Effector memory CD8-positive, alpha-beta T cell (primary cell): ENCODE data around the gene PRKCB.

Experiments
- ATAC-seq: fragments of 150-1000 bp; cut with Tn5 transposase; replicated peaks from 2 replicates; pipeline ENCODE4 v1.10.0; 2021; ENCODE audit warnings: mild to moderate bottlenecking, moderate library complexity
- DNase-seq, 3 experiments: peaks; one replicate each; pipeline ENCODE4 v3.0.0; 2021
- H3K27ac Mint-ChIP-seq, 2 donors: one replicate each; pipeline ENCODE4 v1.8.0; 2022; ENCODE audit warnings: mild to moderate bottlenecking in 2 of 2, mixed read lengths in 2 of 2, moderate library complexity in 2 of 2
- H3K27me3 Mint-ChIP-seq, 2 donors: one replicate each; pipeline ENCODE4 v1.8.0; 2022; ENCODE audit warnings: mixed read lengths in 2 of 2
- H3K36me3 Mint-ChIP-seq: one replicate; pipeline ENCODE4 v1.8.0; 2022; ENCODE audit warnings: mild to moderate bottlenecking, moderate library complexity, mixed read lengths; ENCODE audit not compliant: insufficient read depth
- H3K4me1 Mint-ChIP-seq, 2 donors: one replicate each; pipeline ENCODE4 v1.8.0; 2022; ENCODE audit warnings: low read depth in 2 of 2, mixed read lengths in 2 of 2
- H3K4me3 Mint-ChIP-seq, 2 donors: one replicate each; pipeline ENCODE4 v1.8.0; 2022; ENCODE audit warnings: mild to moderate bottlenecking in 2 of 2, mixed read lengths in 2 of 2, moderate library complexity in 2 of 2
- H3K9me3 Mint-ChIP-seq, 2 donors: one replicate each; pipeline ENCODE4 v1.8.0; 2022; ENCODE audit warnings: mixed read lengths in 2 of 2

The PRKCB gene

DNA sequence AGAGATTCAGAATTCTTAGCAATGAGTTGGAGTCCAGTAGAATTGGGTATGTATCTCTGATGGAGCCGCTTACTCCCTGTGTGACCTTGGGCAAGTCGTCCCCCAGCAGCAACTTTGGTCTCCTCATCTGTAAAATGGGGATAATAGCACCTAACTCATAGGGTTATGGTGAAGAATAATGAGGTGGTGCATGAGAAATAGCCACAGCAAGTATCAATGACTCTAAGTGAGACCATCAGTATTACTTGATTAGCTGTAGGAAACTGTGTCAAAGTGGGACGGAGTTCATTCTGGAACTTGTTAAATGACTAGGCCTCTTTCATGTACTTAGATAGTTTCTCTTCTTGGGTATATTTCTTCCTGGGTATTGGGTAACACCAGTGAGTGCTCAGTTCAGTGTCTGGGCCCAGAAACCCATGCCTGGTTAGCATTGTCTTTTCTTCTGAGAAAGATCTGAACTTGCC lies 6.4 kb downstream of the PRKCB start:
- Mint-ChIP-seq H3K4me3 (peak overlapping the region in 1 of 2 donors; percentile 37), H3K4me1 (peaks cover 44 to 63% of the 10 kb centered on the region in 2 donors), H3K27ac (peak overlapping the region; percentile 55 to 86), H3K9me3 (no peaks in the 10 kb centered on the region), H3K27me3 (no peaks in the 10 kb centered on the region), H3K36me3 (peaks cover 22% of the 10 kb centered on the region)
- no peak for DNase-seq
- peak; percentile 27 for ATAC-seq

DNA sequence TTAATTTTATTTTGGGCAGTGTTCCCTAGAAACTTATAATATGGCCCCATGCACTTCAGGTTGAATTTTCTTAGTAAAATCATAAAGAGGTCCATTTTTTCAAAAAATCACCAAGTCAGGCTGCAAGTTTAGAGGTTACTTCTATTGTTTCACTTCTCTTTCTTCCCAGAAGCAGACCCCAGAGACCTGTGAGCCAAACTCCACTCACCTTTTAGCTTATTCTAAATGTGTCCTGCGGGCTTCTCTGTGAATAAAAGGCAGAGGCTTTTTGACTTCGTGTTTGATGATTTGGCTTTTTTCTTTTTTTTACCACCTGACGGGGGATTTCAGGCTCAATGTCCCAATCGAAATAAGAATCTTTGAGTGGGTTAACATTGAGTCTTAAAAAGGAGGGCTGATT lies 7.4 kb downstream of the PRKCB start:
- H3K4me1 Mint-ChIP-seq = peaks cover 45 to 64% of the 10 kb centered on the region in 2 donors
- no peaks in the 10 kb centered on the region for H3K27me3 Mint-ChIP-seq
- H3K9me3 Mint-ChIP-seq = no peaks in the 10 kb centered on the region
- peak overlapping the region in 1 of 2 donors; percentile 37 for H3K4me3 Mint-ChIP-seq
- H3K36me3 Mint-ChIP-seq = peaks cover 20% of the 10 kb centered on the region
- DNase-seq (no peak), ATAC-seq (no peak)
- H3K27ac Mint-ChIP-seq = peak overlapping the region; percentile 55 to 86

DNA sequence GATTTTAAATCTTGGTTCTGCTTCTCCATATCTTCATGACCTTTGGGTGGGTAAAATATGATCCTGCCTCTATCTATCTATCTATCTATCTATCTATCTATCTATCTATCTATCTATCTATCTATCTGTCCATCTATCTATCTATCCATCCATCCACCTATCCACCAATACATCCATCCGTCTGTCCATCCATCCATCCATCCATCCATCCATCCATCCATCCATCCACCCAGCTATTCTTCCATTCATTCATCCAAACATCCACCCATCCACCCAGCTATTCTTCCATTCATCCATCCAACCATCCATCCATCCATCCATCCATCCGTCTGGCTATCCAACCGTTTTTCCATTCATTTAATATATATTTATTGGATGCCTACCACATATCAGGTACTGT lies 11.5 kb downstream of the PRKCB start:
- peak overlapping the region; percentile 75 to 80 for H3K27ac Mint-ChIP-seq
- peaks cover 20% of the 10 kb centered on the region for H3K36me3 Mint-ChIP-seq
- ATAC-seq = no peak

DNA sequence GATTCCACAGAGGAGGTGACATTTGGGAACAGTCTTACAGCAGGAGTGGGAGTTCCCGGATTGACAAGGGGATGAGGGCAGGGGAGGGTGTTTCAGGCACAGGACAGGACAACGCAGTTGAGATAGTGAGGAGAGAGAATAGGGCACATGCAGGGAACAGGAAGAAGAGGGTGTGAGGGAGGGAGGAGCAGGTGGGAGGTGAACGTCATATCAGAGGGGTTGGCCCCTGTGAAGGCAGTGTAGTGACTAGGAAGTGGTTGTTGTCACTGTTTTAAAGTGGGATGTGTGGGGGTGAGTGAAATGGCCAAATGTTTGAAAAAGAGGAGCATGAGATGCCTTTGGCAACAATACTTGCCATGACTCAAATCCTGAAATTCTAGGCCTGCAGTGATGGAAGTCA lies 12.2 kb downstream of the PRKCB start:
- no peaks in the 10 kb centered on the region for H3K27me3 Mint-ChIP-seq
- H3K4me1 Mint-ChIP-seq = peaks cover 52 to 67% of the 10 kb centered on the region in 2 donors
- ATAC-seq = peak; percentile 100
- peaks cover 18% of the 10 kb centered on the region for H3K36me3 Mint-ChIP-seq
- H3K9me3 Mint-ChIP-seq = no peaks in the 10 kb centered on the region
- peak overlapping the region; percentile 66 to 69 for H3K4me3 Mint-ChIP-seq
- DNase-seq = peak; percentile 43 to 56 (median 44)
- H3K27ac Mint-ChIP-seq = peak overlapping the region; percentile 75 to 80

More for the DNA sequence above, 11.5 kb downstream of the PRKCB start:
- no peak for DNase-seq
- peaks cover 48 to 67% of the 10 kb centered on the region in 2 donors for H3K4me1 Mint-ChIP-seq
- no peaks in the 10 kb centered on the region for H3K9me3 Mint-ChIP-seq
- no peak overlapping the region for H3K4me3 Mint-ChIP-seq
- H3K27me3 Mint-ChIP-seq = no peaks in the 10 kb centered on the region

DNA sequence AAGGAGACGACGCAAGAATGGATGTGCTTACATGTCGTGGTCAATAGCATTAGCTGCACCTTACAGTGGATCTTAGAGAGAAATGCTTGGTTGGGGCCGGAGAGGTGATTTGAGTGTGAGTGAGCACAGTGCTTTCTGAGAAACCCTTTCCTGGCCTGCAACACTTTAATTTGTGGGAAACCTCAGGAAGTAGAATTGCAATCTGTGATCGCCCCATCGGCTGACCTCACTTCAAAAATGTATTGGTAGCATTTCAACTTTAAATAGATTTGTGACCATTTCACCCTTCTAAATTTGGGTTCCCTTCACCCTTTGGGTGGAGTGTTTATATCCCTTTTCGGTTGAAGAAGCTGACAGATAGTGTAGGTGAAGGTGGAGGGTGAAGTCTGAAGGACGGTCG lies 13.2 kb downstream of the PRKCB start:
- H3K4me1 Mint-ChIP-seq = peaks cover 55 to 72% of the 10 kb centered on the region in 2 donors
- no peaks in the 10 kb centered on the region for H3K9me3 Mint-ChIP-seq
- no peaks in the 10 kb centered on the region for H3K27me3 Mint-ChIP-seq
- peaks cover 12% of the 10 kb centered on the region for H3K36me3 Mint-ChIP-seq
- H3K27ac Mint-ChIP-seq = peak overlapping the region; percentile 75 to 80
- DNase-seq (no peak), ATAC-seq (no peak)
- H3K4me3 Mint-ChIP-seq = peak overlapping the region; percentile 66 to 69

DNA sequence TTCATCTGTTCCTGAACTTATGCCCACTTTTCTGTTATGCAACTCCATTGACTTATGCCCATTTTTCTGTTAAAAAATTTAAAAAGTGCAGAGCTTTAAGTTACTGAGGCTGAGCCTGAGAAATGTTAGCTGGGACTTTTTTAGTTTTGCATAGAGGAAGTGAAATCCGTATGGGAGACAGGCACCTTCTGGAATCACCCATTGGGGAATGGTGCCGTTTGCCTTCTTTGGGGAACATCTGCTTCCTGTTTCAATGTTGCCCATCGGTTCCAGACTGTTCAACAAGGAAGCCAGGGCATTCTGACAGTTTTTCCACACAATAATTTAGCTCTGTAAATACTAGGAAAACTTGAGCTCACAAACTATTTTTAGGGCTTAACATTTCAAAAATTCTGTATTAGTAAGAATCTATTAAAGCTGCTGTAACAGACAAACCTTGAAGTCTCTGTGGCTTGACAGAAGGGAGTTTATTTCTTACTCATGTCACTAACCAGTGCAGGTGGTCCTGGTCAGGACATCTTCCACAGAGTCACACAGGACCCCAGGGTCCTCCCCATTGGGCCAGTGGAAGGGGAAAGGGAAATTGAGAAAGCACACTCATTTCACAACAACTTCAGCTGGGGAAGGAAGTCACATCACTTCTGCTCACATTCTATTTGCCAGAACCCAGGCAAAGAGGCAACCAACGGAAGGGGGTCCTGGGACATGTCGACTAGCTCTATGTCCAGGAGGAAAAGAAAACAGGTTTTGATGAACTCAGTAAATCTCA lies 17.2 kb downstream of the PRKCB start:
- Mint-ChIP-seq H3K4me1 (peaks cover 64 to 90% of the 10 kb centered on the region in 2 donors), H3K9me3 (no peaks in the 10 kb centered on the region), H3K27me3 (no peaks in the 10 kb centered on the region), H3K4me3 (peak overlapping the region; percentile 31 to 64), H3K36me3 (no peaks in the 10 kb centered on the region), H3K27ac (peak overlapping the region in 1 of 2 donors; percentile 70)
- ATAC-seq (no peak), DNase-seq (no peak)

DNA sequence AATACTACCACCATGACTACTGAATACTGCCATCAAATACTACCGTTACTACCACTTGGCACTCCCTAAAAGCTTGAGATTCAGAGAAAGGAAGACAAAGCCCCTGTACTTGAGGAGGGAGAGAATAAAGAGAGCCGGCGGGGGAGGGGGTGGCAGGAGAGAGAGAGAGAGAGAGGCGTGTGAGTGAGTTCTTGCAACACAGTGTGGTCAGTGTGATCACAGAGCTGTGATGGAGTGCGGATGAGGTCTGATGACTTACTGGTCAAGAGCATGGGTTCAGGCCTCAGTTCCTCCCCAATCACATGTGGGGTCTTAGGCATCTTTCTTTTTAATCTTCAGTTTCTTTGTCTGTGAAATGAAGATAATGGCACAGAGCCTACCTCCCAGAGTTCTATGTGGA lies 19.2 kb downstream of the PRKCB start:
- no peak for DNase-seq
- peak overlapping the region in 1 of 2 donors; percentile 44 for H3K4me3 Mint-ChIP-seq
- no peaks in the 10 kb centered on the region for H3K9me3 Mint-ChIP-seq
- H3K36me3 Mint-ChIP-seq = no peaks in the 10 kb centered on the region
- no peaks in the 10 kb centered on the region for H3K27me3 Mint-ChIP-seq
- peak overlapping the region in 1 of 2 donors; percentile 29 for H3K27ac Mint-ChIP-seq
- H3K4me1 Mint-ChIP-seq = peaks cover 64 to 92% of the 10 kb centered on the region in 2 donors
- no peak for ATAC-seq

DNA sequence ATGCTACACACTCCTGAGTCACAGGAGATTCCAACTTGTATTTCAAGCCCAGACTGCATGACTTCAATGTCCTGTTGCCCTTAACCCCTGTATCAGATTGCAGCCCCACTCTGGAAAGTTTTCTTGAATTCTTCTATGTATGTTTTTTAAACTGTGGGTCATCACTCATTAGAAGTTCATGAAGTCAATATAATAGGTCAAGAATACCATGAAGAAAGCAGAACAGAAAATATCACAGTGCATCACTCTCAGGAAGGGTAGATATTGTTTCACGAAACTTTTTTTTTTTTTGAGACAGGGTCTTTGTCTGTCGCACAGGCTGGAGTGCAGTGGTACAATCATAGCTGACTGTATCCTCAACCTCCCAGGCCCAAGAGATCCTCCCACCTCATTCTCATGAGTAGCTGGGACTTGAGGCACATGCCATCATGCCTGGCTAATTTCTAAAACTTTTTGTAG lies 20.5 kb downstream of the PRKCB start:
- ATAC-seq (no peak), DNase-seq (no peak)
- Mint-ChIP-seq H3K27me3 (no peaks in the 10 kb centered on the region), H3K27ac (peak overlapping the region in 1 of 2 donors; percentile 29), H3K4me1 (peaks cover 59 to 86% of the 10 kb centered on the region in 2 donors), H3K4me3 (no peak overlapping the region), H3K9me3 (no peaks in the 10 kb centered on the region), H3K36me3 (no peaks in the 10 kb centered on the region)

DNA sequence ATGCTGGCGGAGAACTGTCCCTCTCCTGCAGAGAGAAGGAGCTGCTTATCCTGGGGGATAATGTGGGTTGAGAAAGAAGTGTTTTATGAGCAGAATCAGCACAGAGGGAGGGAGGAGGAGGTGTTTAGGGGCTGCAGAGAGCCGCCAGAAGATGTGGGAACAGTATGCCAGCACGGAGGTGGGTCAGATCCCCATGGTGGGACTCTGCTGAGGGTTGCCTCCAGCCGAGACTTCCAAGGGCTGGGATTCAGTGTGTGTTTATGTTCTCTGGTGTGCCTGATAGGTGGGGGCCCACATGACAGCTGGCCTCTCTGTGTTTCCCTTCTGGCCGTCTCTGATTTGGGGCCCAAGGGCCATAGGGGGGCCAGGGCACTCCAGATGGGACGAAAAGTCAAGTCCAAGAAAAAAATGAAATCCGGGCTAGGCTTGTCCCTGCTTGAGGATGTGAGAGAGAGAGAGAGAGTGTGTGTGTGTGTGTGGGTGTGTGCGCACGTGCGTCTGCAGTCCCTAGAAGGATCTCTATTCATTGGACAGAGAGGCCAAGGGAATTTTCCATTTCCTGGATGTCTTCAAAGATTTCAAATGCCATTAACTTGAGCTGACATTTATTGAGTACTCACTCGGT lies 21.6 kb downstream of the PRKCB start:
- Mint-ChIP-seq H3K27ac (peak overlapping the region in 1 of 2 donors; percentile 29), H3K9me3 (no peaks in the 10 kb centered on the region), H3K27me3 (no peaks in the 10 kb centered on the region), H3K4me3 (no peak overlapping the region), H3K36me3 (no peaks in the 10 kb centered on the region), H3K4me1 (peaks cover 59 to 80% of the 10 kb centered on the region in 2 donors)
- DNase-seq (no peak), ATAC-seq (no peak)

DNA sequence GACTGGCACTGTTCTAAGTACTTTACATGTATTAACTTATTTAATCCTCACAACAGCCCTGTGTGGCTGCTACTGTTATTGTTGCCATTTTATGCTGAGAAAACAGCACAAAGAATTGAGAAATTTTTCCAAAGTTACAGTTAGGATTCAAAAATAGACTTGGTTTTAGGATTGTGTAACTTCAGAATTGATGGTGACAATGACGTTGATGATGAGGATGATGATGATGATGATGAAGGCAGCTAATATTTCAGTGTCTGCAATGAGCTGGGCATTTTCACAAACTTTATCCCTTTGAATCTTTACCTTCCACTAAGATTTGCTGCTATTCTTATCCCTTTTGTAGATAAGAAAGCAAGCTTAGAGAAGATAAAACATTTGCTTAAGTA lies 22.1 kb downstream of the PRKCB start:
- peak overlapping the region in 1 of 2 donors; percentile 12 for H3K4me3 Mint-ChIP-seq
- DNase-seq (no peak), ATAC-seq (no peak)
- no peaks in the 10 kb centered on the region for H3K36me3 Mint-ChIP-seq
- H3K9me3 Mint-ChIP-seq = no peaks in the 10 kb centered on the region
- no peaks in the 10 kb centered on the region for H3K27me3 Mint-ChIP-seq
- H3K27ac Mint-ChIP-seq = peak overlapping the region in 1 of 2 donors; percentile 32
- H3K4me1 Mint-ChIP-seq = peaks cover 55 to 75% of the 10 kb centered on the region in 2 donors

DNA sequence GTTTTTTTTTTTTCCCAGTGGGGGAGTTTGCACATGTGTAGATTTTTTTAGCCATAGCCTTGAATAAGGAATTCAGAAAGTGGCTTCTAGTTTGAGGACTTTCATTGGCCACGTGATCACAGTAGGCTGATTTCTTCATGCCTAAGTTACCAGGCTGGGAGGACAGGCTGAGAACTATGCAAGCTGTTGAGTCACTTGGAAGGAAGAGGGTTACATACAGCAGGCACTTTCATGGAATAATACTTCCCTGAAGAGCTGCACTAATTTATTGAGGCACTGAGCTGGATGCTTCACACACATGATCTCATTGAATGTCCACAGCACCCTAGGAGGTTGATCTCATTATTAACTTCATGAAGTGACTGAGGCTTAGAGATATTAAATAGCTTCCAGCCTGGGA lies 22.8 kb downstream of the PRKCB start:
- Mint-ChIP-seq H3K27ac (peak overlapping the region in 1 of 2 donors; percentile 39), H3K36me3 (peaks cover 3% of the 10 kb centered on the region), H3K9me3 (no peaks in the 10 kb centered on the region), H3K4me1 (peaks cover 55 to 74% of the 10 kb centered on the region in 2 donors), H3K4me3 (peak overlapping the region in 1 of 2 donors; percentile 12), H3K27me3 (no peaks in the 10 kb centered on the region)
- no peak for ATAC-seq
- no peak for DNase-seq

DNA sequence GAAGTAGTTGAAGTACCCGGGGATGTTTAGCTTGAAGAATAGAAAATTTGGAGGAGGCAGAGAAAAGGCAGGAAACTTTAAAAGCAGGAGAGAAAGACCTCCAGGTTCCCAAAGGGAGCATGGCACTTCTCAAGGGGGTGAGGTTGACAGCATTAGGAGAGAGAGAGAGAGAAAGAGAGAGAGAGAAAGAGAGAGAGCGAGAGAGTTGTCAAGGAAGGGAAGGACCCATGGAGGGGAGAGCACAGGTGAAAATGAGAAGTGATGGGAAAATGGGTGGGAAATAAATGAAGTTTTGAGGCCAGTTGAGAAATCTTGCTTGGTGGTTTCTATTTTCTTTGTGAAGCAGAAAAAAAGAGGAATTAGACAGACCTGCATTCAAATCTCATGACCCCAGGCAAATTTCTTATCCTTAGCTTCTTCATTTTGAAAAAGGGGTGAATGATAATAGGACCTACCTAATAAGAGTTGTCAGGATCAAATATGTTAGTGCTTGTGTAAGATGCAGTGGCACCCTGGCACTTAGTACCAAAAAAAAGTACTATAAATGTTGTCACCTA lies 24.0 kb downstream of the PRKCB start:
- H3K9me3 Mint-ChIP-seq = no peaks in the 10 kb centered on the region
- H3K27me3 Mint-ChIP-seq = no peaks in the 10 kb centered on the region
- peaks cover 3% of the 10 kb centered on the region for H3K36me3 Mint-ChIP-seq
- DNase-seq (no peak), ATAC-seq (no peak)
- peak overlapping the region in 1 of 2 donors; percentile 68 for H3K4me3 Mint-ChIP-seq
- H3K27ac Mint-ChIP-seq = peak overlapping the region; percentile 2 to 39
- H3K4me1 Mint-ChIP-seq = peaks cover 54 to 72% of the 10 kb centered on the region in 2 donors

DNA sequence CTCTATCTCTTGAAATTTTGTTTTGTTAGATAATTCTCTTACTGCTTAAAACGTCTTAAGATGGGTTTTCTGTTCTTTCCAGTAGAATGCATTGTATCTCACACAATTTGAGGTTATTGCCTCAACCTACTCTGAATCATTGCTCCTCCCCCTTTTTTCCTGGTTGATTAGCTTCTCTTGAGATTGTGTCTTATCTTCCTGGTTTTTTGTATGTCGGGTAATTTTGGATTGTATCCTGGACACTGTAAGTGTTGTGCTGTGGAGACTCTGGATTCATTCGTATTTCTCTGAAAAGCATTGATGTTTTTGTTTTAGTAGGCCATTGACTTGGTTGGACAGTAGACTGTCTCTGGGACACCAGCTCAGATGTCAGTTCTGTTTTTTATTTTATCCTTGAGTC lies 26.1 kb downstream of the PRKCB start:
- Mint-ChIP-seq H3K27ac (peak overlapping the region in 1 of 2 donors; percentile 9), H3K9me3 (no peaks in the 10 kb centered on the region), H3K36me3 (peaks cover 3% of the 10 kb centered on the region), H3K4me3 (no peak overlapping the region), H3K27me3 (no peaks in the 10 kb centered on the region), H3K4me1 (peaks cover 55 to 70% of the 10 kb centered on the region in 2 donors)
- no peak for ATAC-seq
- no peak for DNase-seq
